ENCODE results near the gene TLR9.

Gene TLR9

GRCh38 chr3:52213901-52214300 is 11.5 kb downstream of the TLR9 start:
- Histone ChIP-seq H3K9me3 (ENCODE audit: control insufficient read depth, insufficient read depth, low read length) (no peaks in the 10 kb centered on the region), H3K4me1 (ENCODE audit: control insufficient read depth, insufficient read depth, low read length) (no peaks in the 10 kb centered on the region), H3K27ac (ENCODE audit: low read depth, low read length) (no peak overlapping the region), H3K9ac (ENCODE audit: low read depth, low read length) (no peak overlapping the region), H3K36me3 (ENCODE audit: control insufficient read depth, insufficient read depth, low read length) (peaks cover 64% of the 10 kb centered on the region), H3K27me3 (ENCODE audit: control insufficient read depth, insufficient read depth, low read length) (no peaks in the 10 kb centered on the region), H3K4me3 (ENCODE audit: low read depth, low read length) (no peak overlapping the region)

- peaks cover 73% of the 10 kb centered on the region for H3K36me3 ChIP-seq (ENCODE audit: control insufficient read depth, insufficient read depth, low read length)
Measured at GRCh38 chr3:52213005-52213404, 12.4 kb downstream of the TLR9 start.

GRCh38 chr3:52211268-52211891 is 14.1 kb downstream of the TLR9 start:
- H3K9ac ChIP-seq (ENCODE audit: low read depth, low read length): no peak overlapping the region
- H3K36me3 ChIP-seq (ENCODE audit: control insufficient read depth, insufficient read depth, low read length): peaks cover 85% of the 10 kb centered on the region
- H3K27ac ChIP-seq (ENCODE audit: low read depth, low read length): no peak overlapping the region

More at GRCh38 chr3:52213005-52213404, 12.4 kb downstream of the TLR9 start:
- H3K9me3 ChIP-seq (ENCODE audit: control insufficient read depth, insufficient read depth, low read length): no peaks in the 10 kb centered on the region
- no peak overlapping the region for H3K9ac ChIP-seq (ENCODE audit: low read depth, low read length)
- no peak overlapping the region for H3K4me3 ChIP-seq (ENCODE audit: low read depth, low read length)
- no peaks in the 10 kb centered on the region for H3K4me1 ChIP-seq (ENCODE audit: control insufficient read depth, insufficient read depth, low read length)
- no peaks in the 10 kb centered on the region for H3K27me3 ChIP-seq (ENCODE audit: control insufficient read depth, insufficient read depth, low read length)
- no peak overlapping the region for H3K27ac ChIP-seq (ENCODE audit: low read depth, low read length)

GRCh38 chr3:52210550-52211046 is 14.8 kb downstream of the TLR9 start:
- H3K27me3 ChIP-seq (ENCODE audit: control insufficient read depth, insufficient read depth, low read length): no peaks in the 10 kb centered on the region
- no peak overlapping the region for H3K9ac ChIP-seq (ENCODE audit: low read depth, low read length)
- H3K36me3 ChIP-seq (ENCODE audit: control insufficient read depth, insufficient read depth, low read length): peaks cover 93% of the 10 kb centered on the region
- H3K4me3 ChIP-seq (ENCODE audit: low read depth, low read length): no peak overlapping the region
- no peaks in the 10 kb centered on the region for H3K4me1 ChIP-seq (ENCODE audit: control insufficient read depth, insufficient read depth, low read length)
- no peak overlapping the region for H3K27ac ChIP-seq (ENCODE audit: low read depth, low read length)
- no peaks in the 10 kb centered on the region for H3K9me3 ChIP-seq (ENCODE audit: control insufficient read depth, insufficient read depth, low read length)

More at GRCh38 chr3:52211268-52211891, 14.1 kb downstream of the TLR9 start:
- no peaks in the 10 kb centered on the region for H3K27me3 ChIP-seq (ENCODE audit: control insufficient read depth, insufficient read depth, low read length)
- no peak overlapping the region for H3K4me3 ChIP-seq (ENCODE audit: low read depth, low read length)
- H3K4me1 ChIP-seq (ENCODE audit: control insufficient read depth, insufficient read depth, low read length): no peaks in the 10 kb centered on the region
- H3K9me3 ChIP-seq (ENCODE audit: control insufficient read depth, insufficient read depth, low read length): no peaks in the 10 kb centered on the region

- H3K36me3 ChIP-seq (ENCODE audit: control insufficient read depth, insufficient read depth, low read length): peaks cover 93% of the 10 kb centered on the region
- H3K27ac ChIP-seq (ENCODE audit: low read depth, low read length): no peak overlapping the region
- no peaks in the 10 kb centered on the region for H3K9me3 ChIP-seq (ENCODE audit: control insufficient read depth, insufficient read depth, low read length)
- H3K4me3 ChIP-seq (ENCODE audit: low read depth, low read length): no peak overlapping the region
- H3K9ac ChIP-seq (ENCODE audit: low read depth, low read length): no peak overlapping the region
- no peaks in the 10 kb centered on the region for H3K4me1 ChIP-seq (ENCODE audit: control insufficient read depth, insufficient read depth, low read length)
- no peaks in the 10 kb centered on the region for H3K27me3 ChIP-seq (ENCODE audit: control insufficient read depth, insufficient read depth, low read length)
Measured at GRCh38 chr3:52210037-52210436, 15.4 kb downstream of the TLR9 start.

- H3K9me3 ChIP-seq (ENCODE audit: control insufficient read depth, insufficient read depth, low read length): no peaks in the 10 kb centered on the region
- H3K27me3 ChIP-seq (ENCODE audit: control insufficient read depth, insufficient read depth, low read length): no peaks in the 10 kb centered on the region
- H3K4me1 ChIP-seq (ENCODE audit: control insufficient read depth, insufficient read depth, low read length): no peaks in the 10 kb centered on the region
- H3K4me3 ChIP-seq (ENCODE audit: low read depth, low read length): no peak overlapping the region
- no peak overlapping the region for H3K27ac ChIP-seq (ENCODE audit: low read depth, low read length)
- H3K9ac ChIP-seq (ENCODE audit: low read depth, low read length): no peak overlapping the region
- peaks cover 93% of the 10 kb centered on the region for H3K36me3 ChIP-seq (ENCODE audit: control insufficient read depth, insufficient read depth, low read length)
Measured at GRCh38 chr3:52208556-52208955, 16.9 kb downstream of the TLR9 start.

- H3K9ac ChIP-seq (ENCODE audit: low read depth, low read length): no peak overlapping the region
- no peak overlapping the region for H3K27ac ChIP-seq (ENCODE audit: low read depth, low read length)
- no peaks in the 10 kb centered on the region for H3K27me3 ChIP-seq (ENCODE audit: control insufficient read depth, insufficient read depth, low read length)
- H3K9me3 ChIP-seq (ENCODE audit: control insufficient read depth, insufficient read depth, low read length): no peaks in the 10 kb centered on the region
- H3K4me1 ChIP-seq (ENCODE audit: control insufficient read depth, insufficient read depth, low read length): no peaks in the 10 kb centered on the region
- peaks cover 94% of the 10 kb centered on the region for H3K36me3 ChIP-seq (ENCODE audit: control insufficient read depth, insufficient read depth, low read length)
- no peak overlapping the region for H3K4me3 ChIP-seq (ENCODE audit: low read depth, low read length)
Measured at GRCh38 chr3:52205727-52206372, 19.6 kb downstream of the TLR9 start.

- peaks cover 93% of the 10 kb centered on the region for H3K36me3 ChIP-seq (ENCODE audit: control insufficient read depth, insufficient read depth, low read length)
- no peak overlapping the region for H3K9ac ChIP-seq (ENCODE audit: low read depth, low read length)
- H3K27me3 ChIP-seq (ENCODE audit: control insufficient read depth, insufficient read depth, low read length): no peaks in the 10 kb centered on the region
- H3K27ac ChIP-seq (ENCODE audit: low read depth, low read length): no peak overlapping the region
- H3K4me3 ChIP-seq (ENCODE audit: low read depth, low read length): no peak overlapping the region
- no peaks in the 10 kb centered on the region for H3K4me1 ChIP-seq (ENCODE audit: control insufficient read depth, insufficient read depth, low read length)
- no peaks in the 10 kb centered on the region for H3K9me3 ChIP-seq (ENCODE audit: control insufficient read depth, insufficient read depth, low read length)
Measured at GRCh38 chr3:52204337-52205073, 20.9 kb downstream of the TLR9 start.

GRCh38 chr3:52203701-52204100 is 21.7 kb downstream of the TLR9 start:
- H3K36me3 ChIP-seq (ENCODE audit: control insufficient read depth, insufficient read depth, low read length): peaks cover 92% of the 10 kb centered on the region
- peaks cover 3% of the 10 kb centered on the region; the same call in 1 of the 2 replicates for H3K4me1 ChIP-seq (ENCODE audit: control insufficient read depth, insufficient read depth, low read length)
- H3K27ac ChIP-seq (ENCODE audit: low read depth, low read length): no peak overlapping the region
- H3K9ac ChIP-seq (ENCODE audit: low read depth, low read length): no peak overlapping the region
- H3K4me3 ChIP-seq (ENCODE audit: low read depth, low read length): no peak overlapping the region
- no peaks in the 10 kb centered on the region for H3K9me3 ChIP-seq (ENCODE audit: control insufficient read depth, insufficient read depth, low read length)
- no peaks in the 10 kb centered on the region for H3K27me3 ChIP-seq (ENCODE audit: control insufficient read depth, insufficient read depth, low read length)

- peaks cover 80% of the 10 kb centered on the region for H3K36me3 ChIP-seq (ENCODE audit: control insufficient read depth, insufficient read depth, low read length)
- no peak overlapping the region for H3K9ac ChIP-seq (ENCODE audit: low read depth, low read length)
- no peak overlapping the region for H3K27ac ChIP-seq (ENCODE audit: low read depth, low read length)
Measured at GRCh38 chr3:52202384-52203077, 22.9 kb downstream of the TLR9 start.

More at GRCh38 chr3:52202384-52203077, 22.9 kb downstream of the TLR9 start:
- peaks cover 6% of the 10 kb centered on the region for H3K4me1 ChIP-seq (ENCODE audit: control insufficient read depth, insufficient read depth, low read length)
- no peak overlapping the region for H3K4me3 ChIP-seq (ENCODE audit: low read depth, low read length)
- H3K27me3 ChIP-seq (ENCODE audit: control insufficient read depth, insufficient read depth, low read length): no peaks in the 10 kb centered on the region
- H3K9me3 ChIP-seq (ENCODE audit: control insufficient read depth, insufficient read depth, low read length): no peaks in the 10 kb centered on the region
